Measurements from ENCODE around the gene ADIPOR1.

ADIPOR1 gene

GRCh38 chr1:202982715-202983430 is 24.8 kb upstream of the ADIPOR1 start:
- TF ChIP-seq ZFX (IDR thresholded peaks at IDR 0.05; ENCODE audit: borderline replicate concordance) (no peak), CTCF (IDR thresholded peaks at IDR 0.05) (no peak)
- no peak overlapping the region for H3K27ac ChIP-seq

GRCh38 chr1:202981939-202982338 is 23.8 kb upstream of the ADIPOR1 start:
- TF ChIP-seq ZFX (IDR thresholded peaks at IDR 0.05; ENCODE audit: borderline replicate concordance) (no peak), CTCF (IDR thresholded peaks at IDR 0.05) (no peak)
- no peak overlapping the region for H3K27ac ChIP-seq

- TF ChIP-seq CTCF (IDR thresholded peaks at IDR 0.05) (no peak), ZFX (IDR thresholded peaks at IDR 0.05; ENCODE audit: borderline replicate concordance) (no peak)
- no peak overlapping the region for H3K27ac ChIP-seq
Measured at GRCh38 chr1:202979459-202979858, 21.3 kb upstream of the ADIPOR1 start.

GRCh38 chr1:202976633-202977032 is 18.5 kb upstream of the ADIPOR1 start:
- H3K27ac ChIP-seq, result no peak overlapping the region
- no peak for TF ChIP-seq CTCF (IDR thresholded peaks at IDR 0.05)
- TF ChIP-seq ZFX (IDR thresholded peaks at IDR 0.05; ENCODE audit: borderline replicate concordance), result no peak

- no peak for TF ChIP-seq ZFX (IDR thresholded peaks at IDR 0.05; ENCODE audit: borderline replicate concordance)
- TF ChIP-seq CTCF (IDR thresholded peaks at IDR 0.05), result no peak
Measured at GRCh38 chr1:202974856-202975255, 16.7 kb upstream of the ADIPOR1 start.

GRCh38 chr1:202972046-202972445 is 13.9 kb upstream of the ADIPOR1 start:
- TF ChIP-seq CTCF (IDR thresholded peaks at IDR 0.05) (no peak), ZFX (IDR thresholded peaks at IDR 0.05; ENCODE audit: borderline replicate concordance) (no peak)
- no peak overlapping the region for H3K27ac ChIP-seq

More at GRCh38 chr1:202974856-202975255, 16.7 kb upstream of the ADIPOR1 start:
- H3K27ac ChIP-seq, result no peak overlapping the region

- no peak overlapping the region for H3K27ac ChIP-seq
Measured at GRCh38 chr1:202968895-202969295, 10.8 kb upstream of the ADIPOR1 start.

More at GRCh38 chr1:202968895-202969295, 10.8 kb upstream of the ADIPOR1 start:
- TF ChIP-seq ZFX (IDR thresholded peaks at IDR 0.05; ENCODE audit: borderline replicate concordance) (no peak), CTCF (IDR thresholded peaks at IDR 0.05) (peak; percentile 67)
